ENCODE results near the gene SCARF2. TPM values are rescaled to one million over a fixed set of nuclear protein-coding genes. Genes with fewer than 3 reads are reported as not detected.
A peak's percentile ranks its signal among the peaks of the same experiment; 100 is the strongest.

The SCARF2 gene
- total RNA-seq, 2 donors from 2014 or later = 12.8 to 28.6 TPM

- intact Hi-C loops (cut with DNase I) = loop anchor here (5.0 to 10.0 kb wide), 2 partner anchors 57 to 115 kb away; partner anchors contain the start of gene KLHL22
- H3K4me1 ChIP-seq (replicated peaks) = peaks cover 6% of the 10 kb centered on the region
- H3K27ac ChIP-seq = no peak overlapping the region
- no peaks in the 10 kb centered on the region for H3K27me3 ChIP-seq (replicated peaks; ENCODE audit: insufficient read depth)
- peaks cover 0 to 4% of the 10 kb centered on the region in 2 donors for H3K36me3 ChIP-seq
- WGBS = 95% methylated on average over 3 of the region's 5 CpGs
- H3K4me3 ChIP-seq = no peak overlapping the region
- DNase-seq (ENCODE audit: low spot score) = no peak
- TF ChIP-seq POLR2AphosphoS5 (IDR thresholded peaks at IDR 0.05) (no peak), POLR2A (IDR thresholded peaks at IDR 0.05) (no peak), CTCF (IDR thresholded peaks at IDR 0.05) (no peak)
- no peaks in the 10 kb centered on the region for H3K9me3 ChIP-seq
Measured at GRCh38 chr22:20439928-20440575, 2.4 kb upstream of the SCARF2 start.

GRCh38 chr22:20439556-20439927, 1.9 kb upstream of the SCARF2 start:
- no peak for DNase-seq (ENCODE audit: low spot score)
- intact Hi-C loops (cut with DNase I) = loop anchor here (5.0 to 10.0 kb wide), 2 partner anchors 58 to 115 kb away; partner anchors contain the start of gene KLHL22
- H3K27ac ChIP-seq = no peak overlapping the region

GRCh38 chr22:20438678-20439492, 1.3 kb upstream of the SCARF2 start:
- TF ChIP-seq CTCF (IDR thresholded peaks at IDR 0.05) = no peak
- TF ChIP-seq POLR2A (IDR thresholded peaks at IDR 0.05) = no peak
- no peaks in the 10 kb centered on the region for H3K36me3 ChIP-seq
- H3K4me1 ChIP-seq (replicated peaks) = peaks cover 6% of the 10 kb centered on the region
- H3K27me3 ChIP-seq (replicated peaks; ENCODE audit: insufficient read depth) = no peaks in the 10 kb centered on the region
- 54% methylated on average over 13 of the region's 13 CpGs for whole genome bisulfite sequencing
- H3K4me3 ChIP-seq = peak overlapping the region; percentile 41 to 55
- intact Hi-C loops (cut with DNase I) = loop anchor here (5.0 to 10.0 kb wide), 2 partner anchors 58 to 116 kb away; partner anchors contain the start of gene KLHL22
- no peak for DNase-seq (ENCODE audit: low spot score)
- H3K9me3 ChIP-seq = no peaks in the 10 kb centered on the region
- H3K27ac ChIP-seq = peak overlapping the region; percentile 79 to 82

More at GRCh38 chr22:20439556-20439927, 1.9 kb upstream of the SCARF2 start:
- Histone ChIP-seq H3K9me3 (no peaks in the 10 kb centered on the region), H3K36me3 (no peaks in the 10 kb centered on the region), H3K27me3 (replicated peaks; ENCODE audit: insufficient read depth) (no peaks in the 10 kb centered on the region), H3K4me1 (replicated peaks) (peaks cover 6% of the 10 kb centered on the region), H3K4me3 (no peak overlapping the region)
- WGBS = 98% methylated on average over 3 of the region's 4 CpGs
- no peak for TF ChIP-seq POLR2A (IDR thresholded peaks at IDR 0.05)
- no peak for TF ChIP-seq CTCF (IDR thresholded peaks at IDR 0.05)
- TF ChIP-seq POLR2AphosphoS5 (IDR thresholded peaks at IDR 0.05) = no peak

GRCh38 chr22:20438427-20438677, 727 bp upstream of the SCARF2 start:
- H3K4me3 ChIP-seq = peak overlapping the region; percentile 41 to 55
- intact Hi-C loops (cut with DNase I) = loop anchor here (5.0 to 10.0 kb wide), 2 partner anchors 59 to 116 kb away; partner anchors contain the start of gene KLHL22
- H3K4me1 ChIP-seq (replicated peaks) = peaks cover 6% of the 10 kb centered on the region
- H3K9me3 ChIP-seq = no peaks in the 10 kb centered on the region
- WGBS = 15% methylated on average over 6 of the region's 6 CpGs
- DNase-seq (ENCODE audit: low spot score) = no peak
- no peaks in the 10 kb centered on the region for H3K27me3 ChIP-seq (replicated peaks; ENCODE audit: insufficient read depth)
- H3K27ac ChIP-seq = peak overlapping the region; percentile 79 to 82
- no peaks in the 10 kb centered on the region for H3K36me3 ChIP-seq
- TF ChIP-seq CTCF (IDR thresholded peaks at IDR 0.05) = no peak
- TF ChIP-seq POLR2A (IDR thresholded peaks at IDR 0.05) = no peak
- TF ChIP-seq POLR2AphosphoS5 (IDR thresholded peaks at IDR 0.05) = no peak

Measured in prostate gland (tissue), 2 donors.